ENCODE results near the gene SRGN. TPM values are rescaled to one million over a fixed set of nuclear protein-coding genes. Genes with fewer than 3 reads are reported as not detected.

The SRGN gene
- total and polyA plus RNA-seq, 12 donors, result 16.5 to 156 (median 98.4) TPM

DNA sequence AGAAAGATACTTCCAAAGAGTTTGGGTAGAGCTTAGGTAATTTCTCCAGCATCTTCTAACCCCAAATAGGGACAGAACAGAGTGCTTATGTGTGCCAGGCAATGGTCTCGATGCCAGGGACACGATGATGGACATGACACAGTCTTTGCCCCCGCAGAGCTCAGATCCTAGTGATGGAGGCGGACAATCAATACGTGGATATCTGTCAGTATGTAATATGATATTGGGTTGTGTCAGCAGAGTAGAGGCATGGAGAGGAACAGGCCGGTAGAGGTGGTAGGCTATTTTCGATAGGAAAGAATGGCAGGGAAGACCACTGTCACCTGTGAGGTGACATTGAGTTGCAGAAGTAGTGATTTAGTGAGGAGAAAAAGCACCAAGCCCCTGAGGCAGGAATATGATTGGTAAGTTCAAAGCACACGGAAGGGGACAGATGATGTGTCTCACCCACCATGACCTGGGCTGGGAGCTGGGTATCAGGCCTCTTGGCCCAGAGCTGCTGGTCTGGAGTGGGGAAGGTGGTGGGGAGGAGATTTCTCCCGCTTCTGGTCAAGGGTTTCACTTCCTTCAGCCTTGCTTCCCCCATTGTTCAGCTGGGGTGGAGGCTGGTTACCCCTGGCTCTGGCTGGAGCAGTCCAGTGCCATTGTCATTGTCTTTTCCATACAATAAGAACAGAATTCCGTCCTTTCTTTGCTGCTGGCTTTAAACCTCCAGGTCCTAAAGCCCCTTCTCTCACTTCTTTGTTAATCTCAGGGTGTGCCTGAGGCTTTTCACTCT lies 36.0 kb upstream of the SRGN start:
- TF ChIP-seq, protein P1, sequence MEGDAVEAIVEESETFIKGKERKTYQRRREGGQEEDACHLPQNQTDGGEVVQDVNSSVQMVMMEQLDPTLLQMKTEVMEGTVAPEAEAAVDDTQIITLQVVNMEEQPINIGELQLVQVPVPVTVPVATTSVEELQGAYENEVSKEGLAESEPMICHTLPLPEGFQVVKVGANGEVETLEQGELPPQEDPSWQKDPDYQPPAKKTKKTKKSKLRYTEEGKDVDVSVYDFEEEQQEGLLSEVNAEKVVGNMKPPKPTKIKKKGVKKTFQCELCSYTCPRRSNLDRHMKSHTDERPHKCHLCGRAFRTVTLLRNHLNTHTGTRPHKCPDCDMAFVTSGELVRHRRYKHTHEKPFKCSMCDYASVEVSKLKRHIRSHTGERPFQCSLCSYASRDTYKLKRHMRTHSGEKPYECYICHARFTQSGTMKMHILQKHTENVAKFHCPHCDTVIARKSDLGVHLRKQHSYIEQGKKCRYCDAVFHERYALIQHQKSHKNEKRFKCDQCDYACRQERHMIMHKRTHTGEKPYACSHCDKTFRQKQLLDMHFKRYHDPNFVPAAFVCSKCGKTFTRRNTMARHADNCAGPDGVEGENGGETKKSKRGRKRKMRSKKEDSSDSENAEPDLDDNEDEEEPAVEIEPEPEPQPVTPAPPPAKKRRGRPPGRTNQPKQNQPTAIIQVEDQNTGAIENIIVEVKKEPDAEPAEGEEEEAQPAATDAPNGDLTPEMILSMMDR (IDR thresholded peaks at IDR 0.05), result no peak
- TF ChIP-seq POLR2A (IDR thresholded peaks at IDR 0.05), result no peak
- Histone ChIP-seq H3K4me3 (no peak overlapping the region), H3K27me3 (no peaks in the 10 kb centered on the region), H3K9me3 (replicated peaks in 1 of 3) (no peaks in the 10 kb centered on the region), H3K27ac (peak overlapping the region in 3 of 5 donors; percentile 17 to 86 (median 58)), H3K36me3 (replicated peaks in 1 of 2) (no peaks in the 10 kb centered on the region), H3K4me1 (replicated peaks in 1 of 2) (peaks cover 4 to 9% of the 10 kb centered on the region in 2 donors)
- 72 to 76% (median 76%) methylated on average over 10 of the region's 10 CpGs for WGBS, 4 donors
- peak in 1 of 7 donors; percentile 37 for DNase-seq
- intact Hi-C loops (cut with DNase I), result no loop called here

DNA sequence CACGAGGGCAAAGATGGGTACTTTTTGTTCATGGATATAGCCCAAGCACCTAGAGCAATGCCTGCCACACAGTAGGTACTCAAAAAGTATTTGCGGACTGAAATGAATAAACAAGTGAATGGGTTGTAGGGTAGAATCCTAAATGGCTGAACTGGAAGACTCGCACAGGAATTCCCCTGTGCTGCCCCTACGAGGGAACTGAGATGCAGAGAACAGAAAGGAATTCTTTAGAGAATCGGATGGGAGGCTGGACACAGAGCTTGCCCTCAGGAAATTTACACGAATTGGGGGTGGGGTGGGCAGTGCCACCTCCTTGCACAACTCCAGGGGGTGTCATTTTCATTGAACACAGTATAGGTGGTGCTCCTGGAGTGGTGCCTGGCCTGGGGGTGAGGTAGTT lies 35.2 kb upstream of the SRGN start:
- TF ChIP-seq, protein P1 (IDR thresholded peaks at IDR 0.05), result no peak
- TF ChIP-seq POLR2A (IDR thresholded peaks at IDR 0.05), result no peak
- 75 to 80% (median 77%) methylated on average over 6 of the region's 6 CpGs for WGBS, 4 donors
- DNase-seq, result no peak
- no peaks in the 10 kb centered on the region for H3K36me3 ChIP-seq (replicated peaks in 1 of 2)
- H3K27me3 ChIP-seq, result no peaks in the 10 kb centered on the region
- no peak overlapping the region for H3K4me3 ChIP-seq
- intact Hi-C loops (cut with DNase I), result no loop called here
- peak overlapping the region in 2 of 5 donors; percentile 41 to 86 for H3K27ac ChIP-seq
- H3K4me1 ChIP-seq (replicated peaks in 1 of 2), result peaks cover 7 to 9% of the 10 kb centered on the region in 2 donors
- no peaks in the 10 kb centered on the region for H3K9me3 ChIP-seq (replicated peaks in 1 of 3)

DNA sequence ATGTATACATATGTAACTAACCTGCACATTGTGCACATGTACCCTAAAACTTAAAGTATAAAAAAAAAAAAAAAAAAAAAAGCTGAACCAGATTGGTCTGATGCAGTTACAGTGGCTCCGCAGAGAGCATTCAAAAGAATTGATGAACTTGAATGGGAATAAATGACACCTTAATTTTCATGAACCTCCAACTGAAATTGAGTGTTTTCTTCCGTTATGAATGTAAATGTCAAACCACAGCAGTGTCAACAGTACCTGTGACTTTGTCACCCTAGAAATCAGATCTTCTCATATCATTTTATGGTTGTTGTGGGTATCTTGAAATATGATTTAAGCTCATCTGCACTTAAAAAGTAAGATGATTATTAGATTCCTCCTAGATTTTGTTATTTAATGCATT lies 32.7 kb upstream of the SRGN start:
- no peak overlapping the region for H3K4me3 ChIP-seq
- H3K27ac ChIP-seq, result no peak overlapping the region
- no peaks in the 10 kb centered on the region for H3K9me3 ChIP-seq (replicated peaks in 1 of 3)
- intact Hi-C loops (cut with DNase I), result no loop called here
- peaks cover 7 to 9% of the 10 kb centered on the region in 2 donors for H3K4me1 ChIP-seq (replicated peaks in 1 of 2)
- no peaks in the 10 kb centered on the region for H3K36me3 ChIP-seq (replicated peaks in 1 of 2)
- TF ChIP-seq POLR2A (IDR thresholded peaks at IDR 0.05), result no peak
- TF ChIP-seq, protein P1 (IDR thresholded peaks at IDR 0.05), result no peak
- WGBS, 4 donors, result 84 to 91% (median 87%) methylated on average over 2 of the region's 2 CpGs
- no peaks in the 10 kb centered on the region for H3K27me3 ChIP-seq
- DNase-seq, result no peak

DNA sequence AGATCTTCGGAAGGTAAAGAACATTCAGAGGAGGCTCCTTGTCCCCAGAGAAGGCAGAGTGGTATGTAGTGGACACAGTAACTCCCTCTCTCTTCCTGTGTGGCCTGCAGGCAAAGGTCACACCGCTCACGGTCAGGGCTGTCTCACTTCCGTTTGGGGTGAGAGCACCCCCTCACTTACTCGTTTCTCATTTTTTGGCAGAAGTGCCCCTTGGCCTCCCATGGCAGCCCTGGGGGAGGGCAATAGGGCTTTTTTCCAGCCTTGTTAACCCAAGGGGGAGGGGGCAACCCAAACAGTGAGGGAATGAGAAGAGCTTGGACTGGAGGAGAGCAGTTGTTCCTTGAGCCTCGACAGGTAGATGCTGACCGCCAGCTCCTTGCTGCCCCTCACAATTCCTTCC lies 31.8 kb upstream of the SRGN start:
- TF ChIP-seq POLR2A (IDR thresholded peaks at IDR 0.05), result no peak
- TF ChIP-seq, protein P1 (IDR thresholded peaks at IDR 0.05), result no peak
- WGBS, 4 donors, result 45 to 53% (median 48%) methylated on average over 7 of the region's 7 CpGs
- peaks cover 12 to 16% of the 10 kb centered on the region in 2 donors for H3K4me1 ChIP-seq (replicated peaks in 1 of 2)
- no peaks in the 10 kb centered on the region for H3K27me3 ChIP-seq
- no peak overlapping the region for H3K4me3 ChIP-seq
- intact Hi-C loops (cut with DNase I), result no loop called here
- peak overlapping the region in 2 of 5 donors; percentile 69 to 80 for H3K27ac ChIP-seq
- H3K36me3 ChIP-seq (replicated peaks in 1 of 2), result no peaks in the 10 kb centered on the region
- DNase-seq, result peak in 3 of 7 donors; percentile 43 to 65 (median 45)
- no peaks in the 10 kb centered on the region for H3K9me3 ChIP-seq (replicated peaks in 1 of 3)

Data from adrenal gland (tissue), 12 donors.